ENCODE results near the gene IKZF2.

Gene IKZF2

DNA sequence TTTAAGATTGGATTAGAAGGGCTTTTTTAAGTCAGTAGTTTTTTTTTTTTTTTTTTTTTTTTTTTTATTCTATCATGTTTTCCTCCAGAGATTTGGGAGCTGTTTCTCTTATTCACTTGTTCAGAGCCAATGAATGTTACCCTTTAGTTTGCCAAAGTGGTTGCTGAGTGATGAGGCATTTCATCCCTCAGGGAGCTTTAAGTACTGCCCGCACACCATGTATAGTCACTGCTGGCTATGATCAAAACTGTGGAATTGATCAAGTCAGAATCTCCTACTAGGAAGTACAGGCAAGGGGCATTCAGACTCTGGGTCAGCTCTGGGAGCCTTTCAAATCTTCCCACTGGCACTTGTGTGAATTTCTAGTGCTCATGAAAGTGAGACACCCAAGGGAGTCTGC, 201.6 kb downstream of the IKZF2 start:
- no peak for DNase-seq

Measured in NCI-H187 (cell line).